HepG2 (cell line): Measurements from ENCODE around the gene SMAD3. TPM values are rescaled to one million over a fixed set of nuclear protein-coding genes. Genes with fewer than 3 reads are reported as not detected.

Source experiments
- ATAC-seq: fragments of 200-7000 bp; cut with Tn5 transposase; 3 replicates; pipeline ENCODE4 v1.9.1; 2020; ENCODE audit warnings: mild to moderate bottlenecking, moderate library complexity
- BruUV-seq: library from RNA; stranded (reverse); fragments of 400-500 nt; replicated peaks from 2 replicates; lab custom pipeline; 2021; lab: Mats Ljungman, UMichigan
- CTCF ChIA-PET: fragments of 300-600 bp; formaldehyde crosslinking; extraction: SDS; loops from one replicate; lab custom pipeline; 2021; ENCODE audit warnings: low total read pairs, inconsistent platforms, low intra/inter-chr PET ratio; lab: Yijun Ruan, JAX
- POLR2A ChIA-PET: fragments of 350-600 bp; sonication (Branson Sonifier 250); formaldehyde crosslinking; loops from one replicate; lab custom pipeline; 2020; ENCODE audit warnings: antibody characterized with exemption, inconsistent platforms; lab: Yijun Ruan, JAX
- DNase-seq: peaks from one replicate; pipeline ENCODE4 v3.0.0-alpha.2; 2015; ENCODE audit warnings: low spot score
- FAIRE-seq: peaks from 3 replicates; lab custom pipeline; 2011; peaks lifted over from hg19 to GRCh38; lab: Jason Lieb, UNC
- H2AFZ ChIP-seq: one replicate; pipeline ENCODE4 v1.6.1; 2011; ENCODE audit warnings: low read length, inconsistent platforms
- H3K27ac ChIP-seq: fragments of 300-600 bp; 3 replicates; pipeline ENCODE4 v1.8.0; 2011; ENCODE audit warnings: mixed run types, mild to moderate bottlenecking, mixed read lengths, low read length, inconsistent platforms; ENCODE audit not compliant: insufficient read depth; ENCODE audit errors: extremely low read length
- H3K27me3 ChIP-seq, 2 experiments: fragments of 200-600 bp in 1 of 2; 2 replicates in 1 of 2; 3 replicates in 1 of 2; pipeline versions ENCODE4 v1.6.0 to v1.8.0; 2011; ENCODE audit warnings: low read length in 2 of 2, mild to moderate bottlenecking in 2 of 2, moderate library complexity in 2 of 2, inconsistent platforms in 1 of 2; ENCODE audit not compliant: insufficient read depth in 2 of 2, control insufficient read depth in 1 of 2
- H3K36me3 ChIP-seq, 2 experiments: fragments of 200-600 bp in 1 of 2; replicated peaks in 1 of 2; 2 replicates in 1 of 2; 3 replicates in 1 of 2; pipeline versions ENCODE4 v1.5.1 to v1.8.0; 2011; ENCODE audit warnings: low read length in 2 of 2, inconsistent platforms in 1 of 2; ENCODE audit not compliant: insufficient read depth in 2 of 2, control insufficient read depth in 1 of 2
- H3K4me1 ChIP-seq: 2 replicates; pipeline ENCODE4 v1.5.1; 2012; ENCODE audit warnings: low read length, inconsistent platforms; ENCODE audit not compliant: insufficient read depth
- H3K4me2 ChIP-seq: 2 replicates; pipeline ENCODE4 v1.6.0; 2011; ENCODE audit warnings: low read depth, low read length, inconsistent platforms
- H3K4me3 ChIP-seq, 3 experiments: fragments of 200-600 bp in 1 of 3; sonication (generic), shearing (Covaris generic) in 1 of 3; replicated peaks in 1 of 3; 2 replicates each; pipeline ENCODE4 v1.5.1; 2011 to 2016; ENCODE audit warnings: low read length in 3 of 3, inconsistent platforms in 2 of 3, low read depth in 2 of 3, mild to moderate bottlenecking in 2 of 3, control low read depth in 1 of 3, mixed read lengths in 1 of 3; ENCODE audit not compliant: insufficient read depth in 1 of 3
- H3K79me2 ChIP-seq: one replicate; pipeline ENCODE4 v1.6.1; 2011; ENCODE audit warnings: low read length, inconsistent platforms; ENCODE audit not compliant: insufficient read depth
- H3K9ac ChIP-seq: 2 replicates; pipeline ENCODE4 v1.6.0; 2011; ENCODE audit warnings: mild to moderate bottlenecking, low read depth, low read length, inconsistent platforms; ENCODE audit not compliant: insufficient read depth
- H3K9me3 ChIP-seq: 2 replicates; pipeline ENCODE4 v1.5.1; 2012; ENCODE audit warnings: mild to moderate bottlenecking, low read length
- H4K20me1 ChIP-seq: 2 replicates; pipeline ENCODE4 v1.6.0; 2011; ENCODE audit warnings: inconsistent platforms, mild to moderate bottlenecking, low read length, moderate library complexity; ENCODE audit not compliant: insufficient read depth
- CHD2 ChIP-seq: IDR thresholded peaks from 2 replicates; pipeline ENCODE4 v1.6.1; 2011; ENCODE audit warnings: low read depth, low read length, improper control_type of control experiment
- GABPB1 ChIP-seq: IDR thresholded peaks from 2 replicates; pipeline ENCODE4 v1.6.1; 2016; ENCODE audit warnings: mild to moderate bottlenecking, missing genetic modification reagents, moderate library complexity, missing compliant biosample characterization
- HNF4A ChIP-seq: sonication (generic); formaldehyde crosslinking; IDR thresholded peaks from 2 replicates; pipeline ENCODE4 v1.4.0; 2020; ENCODE audit warnings: missing genetic modification reagents
- KDM5B ChIP-seq: sonication (generic); formaldehyde crosslinking; IDR thresholded peaks from 2 replicates; pipeline ENCODE4 v1.4.0; 2020; ENCODE audit warnings: missing genetic modification reagents, mild to moderate bottlenecking, borderline replicate concordance
- RCOR2 ChIP-seq: IDR thresholded peaks from 2 replicates; pipeline ENCODE4 v1.6.1; 2016; ENCODE audit warnings: missing biosample characterization, missing genetic modification reagents
- RXRA ChIP-seq: sonication (generic); formaldehyde crosslinking; IDR thresholded peaks from 2 replicates; pipeline ENCODE4 v1.5.1; 2020; ENCODE audit warnings: missing genetic modification reagents
- ZFP36 ChIP-seq: fragments of 150-350 bp; IDR thresholded peaks from 2 replicates; pipeline ENCODE4 v1.6.1; 2018; ENCODE audit warnings: borderline replicate concordance, low read length, low read depth; ENCODE audit not compliant: partially characterized antibody
- ZMYM3 ChIP-seq: sonication (generic); formaldehyde crosslinking; IDR thresholded peaks from 2 replicates; pipeline ENCODE4 v1.5.1; 2020; ENCODE audit warnings: mild to moderate bottlenecking, missing genetic modification reagents
- ZNF430 ChIP-seq: sonication (generic); formaldehyde crosslinking; IDR thresholded peaks from 2 replicates; pipeline ENCODE4 v1.9.0; 2021; ENCODE audit warnings: mild to moderate bottlenecking, missing genetic modification reagents
- ZNF619 ChIP-seq: sonication (generic); formaldehyde crosslinking; IDR thresholded peaks from 2 replicates; pipeline ENCODE4 v1.4.0; 2020; ENCODE audit warnings: mild to moderate bottlenecking, missing genetic modification reagents
- ZNF768 ChIP-seq: sonication (generic); formaldehyde crosslinking; IDR thresholded peaks from 2 replicates; pipeline ENCODE4 v1.4.0; 2020; ENCODE audit warnings: missing genetic modification reagents
- WGBS: methylation state at CpG from one replicate; pipeline ENCODE4 v1.1.6; 2017; ENCODE audit warnings: low lambda C conversion rate; 5-methylcytosine and 5-hydroxymethylcytosine counted together
- in situ Hi-C: cut with HindIII; loops from 2 replicates; pipeline ENCODE4 v1.10.0; 2017; ENCODE audit warnings: low pct_unique_long_range_greater_than_20kb; ENCODE audit not compliant: extremely low pct_ligation_motif_present
- intact Hi-C: fragments of 100-400 bp; cut with micrococcal nuclease; formaldehyde crosslinking; loops from one replicate; pipeline ENCODE4 v1.10.0; 2022; ENCODE audit not compliant: unreplicated experiment
- polyA plus RNA-seq, 8 experiments: library from polyadenylated mRNA; depleted of rRNA in 3 of 8; stranded (reverse) in 7 of 8; unstranded in 1 of 8; fragments of >200 nt; fragmentation: Illumina TruSeq in 4 of 8; extraction: Trizol in 4 of 8; gene quantifications; 2 replicates each; pipeline versions ENCODE4 v1.2.1 to v1.2.3, GENCODE V29; 2011 to 2016; ENCODE audit warnings: low read depth in 4 of 8, missing spikeins in 1 of 8, mixed read lengths in 1 of 8; ENCODE audit not compliant: insufficient read depth in 1 of 8
- total RNA-seq, 5 experiments: library from RNA; depleted of rRNA; stranded (reverse); fragments of >200 nt; fragmentation: Illumina TruSeq; extraction: Trizol; gene quantifications; 2 replicates each; pipeline ENCODE4 v1.2.3, GENCODE V29; 2016; ENCODE audit warnings: low read depth in 1 of 5
- TF ChIP-seq, protein P1 (sequence below): sonication (generic); formaldehyde crosslinking; conservative IDR thresholded peaks from 2 replicates; pipeline ENCODE4 v1.4.0; 2020; ENCODE audit warnings: missing genetic modification reagents

The SMAD3 gene
- total and polyA plus RNA-seq, 2 of the 13 experiments (the other 11 are each of a cell fraction or from before 2014, with no cell fraction given), result 8.6 to 56.3 TPM

DNA sequence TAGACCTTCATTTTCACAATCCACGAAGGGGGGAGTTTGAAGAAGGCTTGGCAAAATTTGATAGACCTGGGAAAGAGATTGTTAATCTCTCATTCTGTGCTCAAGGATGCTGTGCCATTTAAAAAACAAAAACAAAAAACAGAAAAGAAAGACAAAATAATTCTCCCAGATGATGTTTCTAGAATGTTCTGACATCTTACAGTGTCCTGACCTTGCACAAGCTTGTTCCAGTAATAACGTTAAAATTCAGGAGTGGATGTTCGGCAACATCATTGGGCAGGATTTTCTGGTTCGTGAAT is 79.9 kb downstream of the SMAD3 start:
- no peak for DNase-seq
- Histone ChIP-seq H3K27me3 (no peaks in the 10 kb centered on the region), H3K4me1 (peaks cover 92% of the 10 kb centered on the region), H3K9ac (no peak overlapping the region), H3K79me2 (peaks cover 72% of the 10 kb centered on the region), H3K4me3 (no peak overlapping the region), H3K9me3 (no peaks in the 10 kb centered on the region), H3K27ac (no peak overlapping the region), H2AFZ (no peak overlapping the region), H4K20me1 (peaks cover 66% of the 10 kb centered on the region), H3K36me3 (no peaks in the 10 kb centered on the region; a peak in 1 of 5 replicates)
- ATAC-seq, result no peak
- CTCF ChIA-PET, result no interaction called here
- no peak for FAIRE-seq
- intact Hi-C loops (loop anchor here (5.0 kb wide), 1 partner anchor 83 kb away; no protein-coding TSS in a partner anchor), in situ Hi-C loops (no loop called here)
- WGBS, result 85% methylated on average over 4 of the region's 4 CpGs
- TF ChIP-seq CHD2, result no peak
- no peak for TF ChIP-seq ZNF430
- TF ChIP-seq ZNF619 (CRISPR knock-in tag), result no peak
- TF ChIP-seq, protein P1, sequence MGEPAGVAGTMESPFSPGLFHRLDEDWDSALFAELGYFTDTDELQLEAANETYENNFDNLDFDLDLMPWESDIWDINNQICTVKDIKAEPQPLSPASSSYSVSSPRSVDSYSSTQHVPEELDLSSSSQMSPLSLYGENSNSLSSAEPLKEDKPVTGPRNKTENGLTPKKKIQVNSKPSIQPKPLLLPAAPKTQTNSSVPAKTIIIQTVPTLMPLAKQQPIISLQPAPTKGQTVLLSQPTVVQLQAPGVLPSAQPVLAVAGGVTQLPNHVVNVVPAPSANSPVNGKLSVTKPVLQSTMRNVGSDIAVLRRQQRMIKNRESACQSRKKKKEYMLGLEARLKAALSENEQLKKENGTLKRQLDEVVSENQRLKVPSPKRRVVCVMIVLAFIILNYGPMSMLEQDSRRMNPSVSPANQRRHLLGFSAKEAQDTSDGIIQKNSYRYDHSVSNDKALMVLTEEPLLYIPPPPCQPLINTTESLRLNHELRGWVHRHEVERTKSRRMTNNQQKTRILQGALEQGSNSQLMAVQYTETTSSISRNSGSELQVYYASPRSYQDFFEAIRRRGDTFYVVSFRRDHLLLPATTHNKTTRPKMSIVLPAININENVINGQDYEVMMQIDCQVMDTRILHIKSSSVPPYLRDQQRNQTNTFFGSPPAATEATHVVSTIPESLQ (CRISPR knock-in tag), result no peak
- TF ChIP-seq, all 625 proteins: peak for 0
- no TSS peak for BruUV-seq
- peak overlapping the region; percentile 88; the same call in 1 of the 2 replicates for H3K4me2 ChIP-seq
- POLR2A ChIA-PET, result interaction anchor here (2.4 to 3.8 kb wide), 2 partner anchors 10 to 29 kb away, joined by 9 to 37 read pairs; no protein-coding TSS in a partner anchor

DNA sequence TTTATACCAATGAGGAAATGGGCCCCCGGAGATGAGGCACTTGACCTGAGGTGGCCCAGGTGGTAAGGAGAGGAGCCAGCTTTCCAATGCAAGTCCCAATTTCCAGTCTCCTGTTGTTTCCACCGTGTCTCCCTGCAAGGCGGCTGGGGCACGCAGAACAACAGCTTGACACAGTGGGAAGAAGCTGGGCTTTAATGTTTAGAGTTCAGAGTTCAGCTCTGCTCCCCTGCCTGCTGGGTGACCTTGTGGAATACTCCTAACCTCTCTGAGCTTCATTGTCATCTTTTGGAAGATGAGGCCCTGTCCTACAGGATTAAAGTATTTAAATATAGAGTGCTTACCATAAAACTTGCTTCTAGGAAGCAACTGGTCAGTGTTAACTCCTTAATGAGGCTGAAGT is 80.3 kb downstream of the SMAD3 start:
- no peak overlapping the region for H2AFZ ChIP-seq
- DNase-seq (no peak), FAIRE-seq (no peak), ATAC-seq (no peak)
- H4K20me1 ChIP-seq, result peaks cover 66% of the 10 kb centered on the region
- peak; percentile 95 for TF ChIP-seq ZNF768
- no peak for TF ChIP-seq RXRA
- no peak for TF ChIP-seq KDM5B
- TF ChIP-seq HNF4A, result 0 out of 2 replicates have a peak, but pooled peaks have one; percentile 35
- no peak for TF ChIP-seq GABPB1 (CRISPR knock-in tag)
- TF ChIP-seq ZMYM3 (CRISPR knock-in tag), result peak; percentile 78
- TF ChIP-seq RCOR2, result peak; percentile 69; the same call in 1 of the 2 replicates
- peak; percentile 28 for TF ChIP-seq ZFP36
- H3K9me3 ChIP-seq, result no peaks in the 10 kb centered on the region
- no TSS peak for BruUV-seq
- H3K4me2 ChIP-seq, result peak overlapping the region; percentile 88
- H3K4me3 ChIP-seq, result no peak overlapping the region
- ChIA-PET CTCF (no interaction called here), POLR2A (interaction anchor here (0.6 to 3.8 kb wide), 7 partner anchors 10 to 95 kb away, joined by 3 to 37 read pairs (median 9); partner anchors contain the start of gene SMAD3)
- H3K27ac ChIP-seq, result peak overlapping the region; percentile 76
- H3K4me1 ChIP-seq, result peaks cover 91% of the 10 kb centered on the region
- H3K36me3 ChIP-seq, result no peaks in the 10 kb centered on the region; a peak in 1 of 5 replicates
- H3K27me3 ChIP-seq, result no peaks in the 10 kb centered on the region
- WGBS, result 38% methylated on average over 4 of the region's 4 CpGs
- in situ Hi-C loops (no loop called here), intact Hi-C loops (loop anchor here (2.0 to 5.0 kb wide), 2 partner anchors 41 to 83 kb away; no protein-coding TSS in a partner anchor)
- no peak overlapping the region for H3K9ac ChIP-seq
- peaks cover 67% of the 10 kb centered on the region for H3K79me2 ChIP-seq
